Hematopoietic multipotent progenitor cell treated with erythropoietin and hydrocortisone succinate and interleukin-3 and kit ligand, for 4 days (in vitro differentiated cells): ENCODE measurements around the gene SMARCAL1.
A peak's percentile ranks its signal among the peaks of the same experiment; 100 is the strongest.

Source experiments
- DNase-seq: peaks from one replicate; pipeline ENCODE4 v3.0.0-alpha.2; 2015

Gene SMARCAL1

GRCh38 chr2:216477283-216478035 is 65.2 kb downstream of the SMARCAL1 start:
- DNase-seq, result peak; percentile 54

DNA sequence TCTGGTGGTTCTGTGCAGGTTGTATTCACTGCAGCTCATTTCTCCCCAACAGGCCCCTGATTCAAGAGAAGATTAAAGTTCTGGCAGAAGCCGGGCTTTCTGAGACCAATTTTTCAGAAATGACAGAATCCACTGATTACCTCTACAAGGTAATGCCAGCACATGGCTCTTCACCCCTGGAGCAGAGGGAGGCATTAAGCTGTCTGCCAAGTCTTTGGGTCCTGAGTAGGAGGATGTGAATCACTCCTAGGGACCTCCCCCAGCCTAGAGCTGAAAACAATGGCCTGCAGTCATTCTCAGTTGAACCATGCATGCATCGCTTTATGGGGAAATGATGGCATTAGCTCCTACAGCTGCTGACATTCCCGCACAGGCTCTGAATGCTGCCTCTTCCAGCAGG is 65.9 kb downstream of the SMARCAL1 start:
- no peak for DNase-seq

DNA sequence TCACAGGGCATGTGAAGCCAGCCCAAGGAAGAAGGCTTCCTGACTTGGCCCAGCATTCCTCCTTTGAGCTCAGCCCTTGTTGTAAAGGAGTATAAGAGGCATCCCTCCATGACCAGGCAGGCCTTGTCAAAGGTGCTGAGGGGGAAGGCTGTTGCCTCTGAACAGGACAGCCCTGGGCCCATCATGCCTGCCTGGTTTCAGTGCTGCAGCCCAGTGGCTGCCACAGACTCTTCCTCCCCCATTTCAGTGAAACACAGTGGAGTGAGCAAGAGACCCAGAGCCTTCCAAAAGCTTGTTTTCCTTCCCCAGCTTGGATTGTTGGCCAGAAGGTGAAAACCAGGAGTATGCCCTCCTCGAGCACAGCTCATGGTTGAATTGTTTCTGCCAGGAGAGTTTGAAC is 66.5 kb downstream of the SMARCAL1 start:
- DNase-seq, result no peak

DNA sequence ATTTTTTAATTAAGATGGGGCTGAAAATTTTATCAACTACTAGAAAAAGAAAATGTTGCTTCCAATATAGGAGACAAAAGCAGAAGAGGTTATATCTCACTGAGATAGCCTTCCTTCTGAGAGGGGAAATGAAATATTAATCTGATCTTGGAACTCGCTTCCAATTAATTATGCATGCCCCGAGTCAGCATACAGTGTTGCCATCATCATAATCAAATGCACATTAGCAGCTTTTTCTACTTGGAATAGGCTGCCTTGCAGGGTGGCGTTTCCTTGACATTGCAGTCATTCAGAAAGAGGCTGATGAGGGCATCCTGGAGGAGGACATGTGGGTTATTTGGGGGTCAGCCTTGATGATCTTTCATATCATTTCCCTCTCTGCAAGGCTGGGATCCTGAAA is 67.9 kb downstream of the SMARCAL1 start:
- no peak for DNase-seq

DNA sequence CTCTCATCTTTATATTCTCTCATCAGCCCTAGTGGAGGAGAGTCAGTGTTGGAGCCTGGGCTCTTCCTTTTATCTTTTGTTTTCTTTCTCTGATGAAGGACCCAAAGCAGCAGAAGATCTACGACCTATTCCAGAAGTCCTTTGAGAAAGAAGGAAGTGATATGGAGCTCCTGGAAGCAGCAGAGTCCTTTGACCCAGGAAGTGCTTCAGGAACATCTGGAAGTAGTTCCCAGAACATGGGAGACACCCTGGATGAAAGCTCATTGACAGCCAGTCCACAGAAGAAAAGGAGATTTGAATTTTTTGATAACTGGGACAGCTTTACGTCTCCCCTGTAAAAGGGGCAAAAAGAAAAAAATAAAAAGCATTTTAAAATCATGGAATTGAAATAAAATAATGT is 70.4 kb downstream of the SMARCAL1 start:
- DNase-seq, result no peak

DNA sequence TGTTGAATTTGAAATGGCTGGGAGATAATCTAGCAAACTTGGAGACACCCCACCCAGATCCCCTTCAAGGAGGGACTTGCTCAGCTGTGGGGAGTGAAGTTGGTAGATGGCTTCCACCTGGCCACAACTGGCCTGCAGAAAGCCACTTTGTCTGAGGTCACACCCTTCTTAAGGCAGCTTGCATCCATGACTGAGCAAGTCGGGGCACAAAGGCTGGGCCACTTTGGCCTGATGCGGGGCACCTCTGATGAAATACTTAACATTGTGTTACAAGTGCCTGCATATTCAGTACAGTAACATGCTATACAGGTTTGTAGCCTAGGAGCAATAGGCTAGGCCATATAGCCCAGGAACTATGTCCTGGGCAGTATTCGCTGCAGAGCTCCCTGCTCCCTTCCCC is 73.0 kb downstream of the SMARCAL1 start:
- DNase-seq, result no peak

- no peak for DNase-seq
These were observed 73.5 kb downstream of the SMARCAL1 start for GRCh38 chr2:216485745-216486144.

DNA sequence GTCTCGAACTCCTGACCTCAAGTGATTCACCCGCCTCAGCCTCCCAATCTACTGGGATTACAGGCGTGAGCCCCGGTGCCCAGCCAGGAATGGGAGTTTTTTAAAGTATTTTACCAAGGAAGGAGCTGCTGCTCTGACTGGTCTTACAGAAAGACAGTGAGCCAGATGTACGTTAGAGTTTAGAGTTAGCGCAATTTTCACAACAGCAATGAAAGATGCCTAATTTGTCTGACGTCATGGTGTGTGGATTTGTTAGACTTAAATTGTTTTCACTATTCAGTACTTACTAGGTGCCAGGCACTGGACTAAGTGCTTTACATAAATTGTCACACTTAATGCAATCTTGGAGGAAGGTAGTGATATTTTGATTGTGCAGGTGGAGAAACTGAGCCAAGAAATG is 74.0 kb downstream of the SMARCAL1 start:
- no peak for DNase-seq

DNA sequence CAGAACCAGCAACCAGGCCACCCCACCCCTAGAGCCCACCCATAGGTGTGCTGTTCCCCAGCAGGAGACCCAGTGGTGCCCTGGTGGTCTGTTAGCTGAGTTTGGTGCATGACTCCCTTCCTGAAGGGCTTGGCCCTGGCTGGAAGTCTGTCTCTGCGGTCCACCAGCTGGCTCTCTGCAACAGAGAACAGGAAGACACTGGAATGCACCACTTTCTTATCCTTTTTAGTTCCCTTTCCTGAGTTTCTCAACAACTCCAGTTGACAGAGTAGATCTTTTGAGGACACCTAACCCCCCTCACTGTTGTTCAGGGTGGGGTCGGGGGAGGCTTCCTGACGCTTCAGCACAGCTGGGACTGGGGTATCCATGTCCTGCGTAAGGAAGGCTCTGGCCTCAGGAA is 74.4 kb downstream of the SMARCAL1 start:
- peak; percentile 68 for DNase-seq

- peak; percentile 66 for DNase-seq
These were observed 77.8 kb downstream of the SMARCAL1 start for GRCh38 chr2:216490061-216490460.

DNA sequence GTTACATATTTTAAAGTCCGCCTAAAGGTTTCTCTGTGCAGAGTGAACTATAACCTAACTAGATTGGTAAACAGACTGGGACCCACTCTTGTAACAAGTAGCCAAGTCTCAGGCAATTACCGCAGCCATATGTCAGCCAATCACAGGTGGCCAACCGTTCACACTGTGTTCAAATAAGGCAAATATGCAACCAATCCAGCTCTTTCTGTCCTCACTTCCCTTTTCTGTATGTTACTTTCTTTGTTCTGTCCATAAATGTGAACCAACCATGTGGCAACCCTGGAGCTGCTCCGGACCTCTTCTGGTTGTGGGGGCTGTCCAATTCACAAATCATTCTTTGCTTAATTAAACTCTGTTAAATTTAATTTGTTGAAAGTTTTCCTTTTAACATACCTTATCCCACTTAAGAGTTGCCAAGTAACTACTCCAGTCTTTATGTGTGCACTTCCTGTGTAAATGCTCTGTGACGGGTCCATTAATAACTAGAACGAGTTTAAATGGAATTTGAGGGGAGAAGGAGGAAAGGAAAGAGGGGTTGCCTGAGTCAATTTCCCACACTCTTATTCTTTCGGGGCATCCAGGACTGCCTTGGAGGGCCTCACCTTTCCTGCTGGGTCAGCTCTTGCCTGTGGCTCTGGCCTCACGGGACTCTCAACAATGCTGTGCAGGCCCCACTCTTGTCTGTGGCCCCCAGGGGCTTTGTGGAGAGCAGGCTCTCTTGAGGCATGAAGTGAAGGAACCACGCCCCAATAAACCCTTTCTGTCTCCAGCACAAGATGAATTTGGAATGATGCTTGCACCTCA is 79.7 kb downstream of the SMARCAL1 start:
- peak; percentile 59 for DNase-seq

DNA sequence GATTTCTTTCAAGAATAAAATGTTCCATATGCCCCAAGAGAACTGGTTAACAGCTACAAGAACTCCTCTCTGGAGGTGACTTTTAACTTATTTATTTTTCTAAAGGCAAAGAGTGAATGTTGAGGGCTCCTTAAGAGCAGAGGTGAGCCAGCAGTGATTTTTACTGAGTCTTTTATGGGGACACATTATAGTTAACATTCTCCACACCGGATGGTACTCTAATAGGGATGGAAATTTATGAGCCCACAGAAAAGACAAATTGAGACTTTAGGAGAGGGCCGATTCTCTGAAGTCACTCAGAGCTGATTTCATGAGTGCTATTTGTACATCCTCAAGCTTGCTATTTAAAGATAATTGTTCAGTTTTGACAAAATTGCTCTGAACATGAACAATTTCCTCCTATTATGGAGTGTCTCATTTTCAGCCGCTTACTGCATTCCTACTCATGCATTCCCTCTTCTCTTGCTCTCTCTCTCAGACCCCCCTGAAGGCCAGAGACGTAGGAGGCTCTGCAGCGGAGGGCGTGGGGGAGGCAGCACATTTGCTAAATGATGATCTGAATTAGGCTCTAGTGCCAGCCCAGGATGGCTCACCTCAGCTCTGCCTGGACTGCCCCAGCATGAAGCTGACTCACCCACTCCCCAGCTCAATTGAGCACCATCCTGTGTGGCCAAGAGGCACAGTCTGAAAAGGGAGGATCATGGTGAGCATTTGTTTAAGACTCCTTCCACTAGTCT is 80.5 kb downstream of the SMARCAL1 start:
- no peak for DNase-seq

- DNase-seq, result no peak
These were observed 81.0 kb downstream of the SMARCAL1 start for GRCh38 chr2:216493334-216493685.

- peak; percentile 61 for DNase-seq
These were observed 83.4 kb downstream of the SMARCAL1 start for GRCh38 chr2:216495656-216496055.

- no peak for DNase-seq
These were observed 85.2 kb downstream of the SMARCAL1 start for GRCh38 chr2:216497382-216498069.

DNA sequence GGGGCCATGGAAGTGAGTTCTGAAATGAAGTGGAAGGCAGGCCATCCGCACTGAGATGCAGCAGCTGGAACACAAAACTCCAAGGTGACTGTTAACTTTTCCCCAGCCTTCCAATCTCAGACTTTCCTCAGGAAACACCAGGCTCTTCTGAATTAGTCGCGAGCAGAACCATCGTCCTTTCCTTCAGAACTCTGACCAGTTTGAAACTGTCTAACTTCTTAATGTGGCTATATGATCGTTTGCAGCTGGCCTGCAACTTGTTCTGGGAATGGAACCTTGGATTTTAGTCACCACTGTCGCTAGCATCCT is 85.7 kb downstream of the SMARCAL1 start:
- DNase-seq, result no peak

DNA sequence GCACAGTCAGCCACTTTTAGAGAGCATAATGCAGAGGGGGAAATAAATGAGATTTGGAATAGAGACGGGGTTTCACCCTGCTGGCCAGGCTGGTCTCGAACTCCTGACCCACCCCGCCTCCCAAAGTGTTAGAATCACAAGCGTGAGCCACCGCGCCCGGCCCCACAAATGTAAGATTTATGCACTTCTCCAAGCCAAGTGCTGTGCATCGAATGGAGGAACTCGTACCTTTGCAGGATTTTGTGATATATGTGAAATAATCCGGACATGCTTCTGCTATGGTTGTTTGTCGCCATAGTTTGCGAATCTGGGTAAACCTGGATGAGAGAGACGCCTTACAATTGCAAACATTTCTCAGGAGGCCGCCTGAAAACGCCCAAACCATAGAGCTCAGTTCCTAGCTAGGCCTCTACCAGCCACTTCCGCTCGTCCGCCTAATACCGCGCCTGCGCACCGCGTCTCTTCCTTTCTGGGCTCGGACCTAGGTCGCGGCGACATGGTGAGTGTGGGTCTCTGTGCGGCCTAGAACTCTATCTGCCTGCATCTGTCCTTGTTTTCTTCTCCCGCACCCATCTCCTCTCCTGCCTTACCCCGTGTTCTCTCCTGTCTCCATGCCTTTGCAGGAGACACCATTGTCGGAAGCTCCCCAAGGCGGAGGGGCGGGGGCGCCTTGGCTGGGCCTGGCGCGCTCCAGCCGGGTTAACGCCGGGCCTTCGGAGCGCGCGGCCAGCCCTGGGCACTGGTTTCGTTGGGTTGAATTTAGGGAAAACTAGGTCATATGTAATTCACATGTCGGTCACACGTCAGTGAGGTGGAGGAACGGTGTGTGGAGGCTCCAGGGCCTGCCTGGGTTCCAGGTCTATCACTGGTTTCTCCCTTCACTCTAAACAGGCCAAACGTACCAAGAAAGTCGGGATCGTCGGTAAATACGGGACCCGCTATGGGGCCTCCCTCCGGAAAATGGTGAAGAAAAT is 86.4 kb downstream of the SMARCAL1 start, which contains the start of gene RPL37A:
Gene RPL37A, plus strand, starts transcription at position 466 of the 974 bp plus-strand sequence. Its CDS starts 31 bp downstream, at position 497.
- DNase-seq, result peak; percentile 98

GRCh38 chr2:216499641-216500218 is 87.4 kb downstream of the SMARCAL1 start:
- DNase-seq, result no peak

GRCh38 chr2:216500572-216500971 is 88.3 kb downstream of the SMARCAL1 start:
- no peak for DNase-seq

DNA sequence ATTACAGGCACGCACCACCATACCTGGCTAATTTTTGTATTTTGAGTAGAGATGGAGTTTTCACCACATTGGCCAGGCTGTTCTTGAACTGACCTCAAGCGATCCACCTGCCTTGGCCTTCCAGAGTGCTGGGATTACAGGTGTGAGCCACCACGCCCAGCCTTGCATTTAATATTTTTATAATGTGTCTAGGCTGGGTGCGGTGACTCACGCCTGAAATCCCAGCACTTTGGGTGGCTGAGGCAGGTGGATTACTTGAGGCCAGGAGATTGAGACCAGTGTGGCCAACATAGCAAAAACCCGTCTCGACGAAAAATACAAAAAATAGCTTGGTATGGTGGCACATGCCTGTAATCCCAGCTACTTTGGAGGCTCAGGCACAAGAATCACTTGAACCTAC is 89.6 kb downstream of the SMARCAL1 start:
- no peak for DNase-seq

GRCh38 chr2:216502381-216503158 is 90.3 kb downstream of the SMARCAL1 start:
- DNase-seq, result no peak
